GM18868 (cell line): ENCODE results near the gene SETBP1.
A peak's percentile ranks its signal among the peaks of the same experiment; 100 is the strongest.

ENCODE experiments used
- ATAC-seq: cut with Tn5 transposase; IDR thresholded peaks from one replicate; pipeline ENCODE4 v1.9.1; 2021; ENCODE audit warnings: mild to moderate bottlenecking, moderate library complexity; ENCODE audit not compliant: unreplicated experiment

Gene SETBP1

GRCh38 chr18:44758861-44759631 is 78.4 kb downstream of the SETBP1 start:
- peak; percentile 93 for ATAC-seq

- peak; percentile 44 for ATAC-seq
Measured at GRCh38 chr18:44759925-44760342, 79.2 kb downstream of the SETBP1 start.

GRCh38 chr18:44761812-44762211 is 81.1 kb downstream of the SETBP1 start:
- no peak for ATAC-seq

GRCh38 chr18:44763327-44763726 is 82.6 kb downstream of the SETBP1 start:
- ATAC-seq: no peak

- ATAC-seq: no peak
Measured at GRCh38 chr18:44764863-44765262, 84.2 kb downstream of the SETBP1 start.

GRCh38 chr18:44765456-44765855 is 84.8 kb downstream of the SETBP1 start:
- ATAC-seq: no peak

- ATAC-seq: no peak
Measured at GRCh38 chr18:44766450-44766849, 85.8 kb downstream of the SETBP1 start.

GRCh38 chr18:44767807-44768206 is 87.1 kb downstream of the SETBP1 start:
- no peak for ATAC-seq

- ATAC-seq: no peak
Measured at GRCh38 chr18:44770641-44771040, 90.0 kb downstream of the SETBP1 start.

- no peak for ATAC-seq
Measured at GRCh38 chr18:44771572-44771955, 90.9 kb downstream of the SETBP1 start.

GRCh38 chr18:44771956-44772917 is 91.5 kb downstream of the SETBP1 start:
- no peak for ATAC-seq

GRCh38 chr18:44773640-44774155 is 93.0 kb downstream of the SETBP1 start:
- ATAC-seq: no peak

GRCh38 chr18:44774191-44774590 is 93.5 kb downstream of the SETBP1 start:
- no peak for ATAC-seq

- ATAC-seq: no peak
Measured at GRCh38 chr18:44777457-44778192, 96.9 kb downstream of the SETBP1 start.

GRCh38 chr18:44778788-44779187 is 98.1 kb downstream of the SETBP1 start:
- ATAC-seq: no peak

- no peak for ATAC-seq
Measured at GRCh38 chr18:44779753-44780292, 99.1 kb downstream of the SETBP1 start.

GRCh38 chr18:44781886-44782285 is 101.2 kb downstream of the SETBP1 start:
- no peak for ATAC-seq

GRCh38 chr18:44782617-44783016 is 101.9 kb downstream of the SETBP1 start:
- ATAC-seq: no peak

- ATAC-seq: no peak
Measured at GRCh38 chr18:44783371-44783770, 102.7 kb downstream of the SETBP1 start.

- peak; percentile 30 for ATAC-seq
Measured at GRCh38 chr18:44786257-44786656, 105.6 kb downstream of the SETBP1 start.

- peak; percentile 78 for ATAC-seq
Measured at GRCh38 chr18:44786688-44787087, 106.0 kb downstream of the SETBP1 start.
